Upper lobe of right lung (tissue), 1 donor: ENCODE measurements around the gene PRKAA1. TPM values are rescaled to one million over a fixed set of nuclear protein-coding genes. Genes with fewer than 3 reads are reported as not detected.
A peak's percentile ranks its signal among the peaks of the same experiment; 100 is the strongest.

ENCODE experiments used
- ATAC-seq: fragments of 200-7000 bp; cut with Tn5 transposase; one replicate; pipeline ENCODE4 v1.9.1; 2020; ENCODE audit warnings: mild to moderate bottlenecking, moderate library complexity
- DNase-seq: peaks from one replicate; pipeline ENCODE4 v3.0.0-alpha.2; 2020
- H3K27ac ChIP-seq: fragments of 200-600 bp; one replicate; pipeline ENCODE4 v1.8.0; 2022
- H3K27me3 ChIP-seq: fragments of 200-600 bp; one replicate; pipeline ENCODE4 v1.8.0; 2022; ENCODE audit warnings: mild to moderate bottlenecking
- H3K36me3 ChIP-seq: fragments of 200-600 bp; one replicate; pipeline ENCODE4 v1.8.0; 2022
- H3K4me1 ChIP-seq: fragments of 200-600 bp; one replicate; pipeline ENCODE4 v1.8.0; 2022
- H3K4me3 ChIP-seq: fragments of 200-600 bp; one replicate; pipeline ENCODE4 v1.8.0; 2022; ENCODE audit warnings: mild to moderate bottlenecking
- H3K9me3 ChIP-seq: fragments of 200-600 bp; one replicate; pipeline ENCODE4 v1.8.0; 2022
- CTCF ChIP-seq: fragments of 200-600 bp; IDR thresholded peaks from one replicate; pipeline ENCODE4 v1.8.0; 2022; ENCODE audit warnings: antibody characterized with exemption
- intact Hi-C: fragments of 100-400 bp; cut with DNase I; formaldehyde crosslinking; loops from one replicate; pipeline ENCODE4 v1.11.0; 2022
- total RNA-seq: library from RNA; stranded (reverse); fragmentation: NEBNext Ultra II Directional; extraction: Animal tissue kit (Norgen Biotek cat#: 25700); gene quantifications from one replicate; pipeline ENCODE4 v1.2.1, GENCODE V29; 2021
- donor health status: DM: no; HTN: yes; CAD: no; lungs with severe emphysema.

Gene PRKAA1
- total RNA-seq, 1 donor from 2014 or later, result 83.0 TPM

GRCh38 chr5:40841068-40841805, 43.1 kb upstream of the PRKAA1 start, which contains the start of gene CARD6:
TSS of gene CARD6 (plus strand) at chr5:40841367. CDS start at chr5:40841383, 16 bp downstream.
- Histone ChIP-seq H3K9me3 (no peaks in the 10 kb centered on the region), H3K27me3 (no peaks in the 10 kb centered on the region), H3K4me3 (peak within 1 kb of the TSS; percentile 57), H3K36me3 (no peaks in the 10 kb centered on the region), H3K27ac (peak within 1 kb of the TSS; percentile 93), H3K4me1 (peaks cover 20% of the 10 kb centered on the region)
- ATAC-seq, result peak; percentile 76
- peak; percentile 24 for TF ChIP-seq CTCF
- intact Hi-C loops, result no loop called here
- no peak for DNase-seq

GRCh38 chr5:40838086-40838485, 39.9 kb upstream of the PRKAA1 start:
- Histone ChIP-seq H3K27me3 (no peaks in the 10 kb centered on the region), H3K4me3 (no peak overlapping the region), H3K4me1 (peaks cover 27% of the 10 kb centered on the region), H3K36me3 (peaks cover 9% of the 10 kb centered on the region), H3K9me3 (no peaks in the 10 kb centered on the region), H3K27ac (no peak overlapping the region)
- no peak for TF ChIP-seq CTCF
- intact Hi-C loops, result no loop called here
- ATAC-seq (no peak), DNase-seq (no peak)

- H3K9me3 ChIP-seq, result no peaks in the 10 kb centered on the region
- peak; percentile 100 for ATAC-seq
These were observed 36.9 kb upstream of the PRKAA1 start, which contains the start of gene RPL37 for GRCh38 chr5:40834849-40835787. TSS of gene RPL37 (minus strand) at chr5:40835222. CDS start at chr5:40835185, 37 bp downstream.

GRCh38 chr5:40834391-40834848, 36.2 kb upstream of the PRKAA1 start:
- H3K27me3 ChIP-seq, result no peaks in the 10 kb centered on the region
- H3K36me3 ChIP-seq, result peaks cover 46% of the 10 kb centered on the region
- peak overlapping the region; percentile 73 for H3K4me3 ChIP-seq
- H3K27ac ChIP-seq, result peak overlapping the region; percentile 96
- peaks cover 23% of the 10 kb centered on the region for H3K4me1 ChIP-seq
- TF ChIP-seq CTCF, result no peak
- ATAC-seq (no peak), DNase-seq (no peak)
- H3K9me3 ChIP-seq, result no peaks in the 10 kb centered on the region
- intact Hi-C loops, result no loop called here

More at GRCh38 chr5:40834849-40835787, 36.9 kb upstream of the PRKAA1 start, which contains the start of gene RPL37:
- intact Hi-C loops, result no loop called here
- Histone ChIP-seq H3K36me3 (peaks cover 39% of the 10 kb centered on the region), H3K27ac (peak within 1 kb of the TSS; percentile 96), H3K4me3 (peak within 1 kb of the TSS; percentile 73), H3K27me3 (no peaks in the 10 kb centered on the region), H3K4me1 (peaks cover 23% of the 10 kb centered on the region)
- peak; percentile 98 for DNase-seq
- TF ChIP-seq CTCF, result no peak

- peak overlapping the region; percentile 38 for H3K27ac ChIP-seq
- no peak for ATAC-seq
- no peak for DNase-seq
- H3K9me3 ChIP-seq, result no peaks in the 10 kb centered on the region
- peaks cover 52% of the 10 kb centered on the region for H3K36me3 ChIP-seq
- H3K4me3 ChIP-seq, result peak overlapping the region; percentile 73
- H3K4me1 ChIP-seq, result peaks cover 23% of the 10 kb centered on the region
- intact Hi-C loops, result no loop called here
- H3K27me3 ChIP-seq, result no peaks in the 10 kb centered on the region
- no peak for TF ChIP-seq CTCF
These were observed 35.6 kb upstream of the PRKAA1 start for GRCh38 chr5:40833712-40834229.
